K562 (cell line): ENCODE data around the gene ARL16.

Source experiments
- ARID2 ChIP-seq: fragments of 450-650 bp; IDR thresholded peaks from 2 replicates; pipeline ENCODE4 v1.6.1; 2017; ENCODE audit warnings: antibody characterized with exemption, mild to moderate bottlenecking
- CHD4 ChIP-seq: fragments of 200-600 bp; sonication (generic); IDR thresholded peaks from 3 replicates; pipeline ENCODE4 v1.6.1; 2012; ENCODE audit warnings: low read depth, mild to moderate bottlenecking, mixed read lengths, low read length, inconsistent platforms; ENCODE audit not compliant: insufficient read depth, insufficient replicate concordance, poor library complexity, severe bottlenecking
- EZH2 ChIP-seq: IDR thresholded peaks from 2 replicates; pipeline ENCODE4 v1.6.1; 2012; ENCODE audit warnings: low read depth, mild to moderate bottlenecking, inconsistent platforms, low read length, borderline replicate concordance
- STAT5B ChIP-seq: fragments of 250-450 bp; sonication (Bioruptor Pico); IDR thresholded peaks from 2 replicates; pipeline ENCODE4 v1.8.0; 2021; ENCODE audit warnings: mild to moderate bottlenecking, inconsistent platforms
- TEAD2 ChIP-seq: fragments of 450-650 bp; IDR thresholded peaks from 2 replicates; pipeline ENCODE4 v1.6.1; 2016; ENCODE audit warnings: missing genetic modification characterization, control low read depth, missing compliant biosample characterization
- ZNF24 ChIP-seq: fragments of 450-650 bp; IDR thresholded peaks from 2 replicates; pipeline ENCODE4 v1.6.1; 2016
- ZNF384 ChIP-seq: IDR thresholded peaks from 2 replicates; pipeline ENCODE4 v1.6.1; 2012; ENCODE audit warnings: low read depth, low read length, improper control_type of control experiment
- ZNF561 ChIP-seq: fragments of 450-650 bp; formaldehyde crosslinking; conservative IDR thresholded peaks from 2 replicates; pipeline ENCODE4 v1.4.0; 2020; ENCODE audit warnings: mild to moderate bottlenecking, moderate library complexity
- TF ChIP-seq, protein P1 (sequence below): IDR thresholded peaks from 2 replicates; pipeline ENCODE4 v1.6.1; 2014; ENCODE audit warnings: antibody characterized with exemption
- TF ChIP-seq, protein P2 (sequence below): fragments of 450-650 bp; IDR thresholded peaks from 2 replicates; pipeline ENCODE4 v1.6.1; 2016
- TF ChIP-seq, protein P3 (sequence below): fragments of 450-650 bp; IDR thresholded peaks from one replicate; pipeline ENCODE4 v1.6.1; 2018; ENCODE audit warnings: mild to moderate bottlenecking, moderate library complexity; ENCODE audit not compliant: partially characterized antibody
- TF ChIP-seq, protein P4 (sequence below): conservative IDR thresholded peaks from 2 replicates; pipeline ENCODE4 v1.6.1; 2011; ENCODE audit warnings: low read depth, mild to moderate bottlenecking, low read length; ENCODE audit not compliant: control insufficient read depth

DNA sequence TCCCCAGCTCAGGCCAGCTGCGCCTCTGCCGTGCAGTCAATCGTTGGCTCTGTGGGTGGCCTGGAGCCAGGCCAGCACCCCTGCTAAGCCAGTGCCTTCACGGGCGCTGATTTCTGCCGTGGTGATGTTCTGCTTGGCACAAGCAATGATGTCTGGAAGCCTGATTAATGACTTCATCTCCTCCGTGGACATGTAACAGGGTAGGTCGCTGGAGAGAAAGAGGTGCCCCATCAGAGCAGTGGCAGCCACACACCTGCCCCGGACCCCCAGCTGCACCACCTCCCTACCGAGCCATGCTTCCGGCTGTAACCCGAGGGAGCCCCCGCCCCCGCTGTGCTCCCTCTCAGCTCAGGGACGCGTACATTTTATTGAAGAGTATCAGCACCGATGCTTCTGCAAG is 1.9 kb downstream of the ARL16 start:
- TF ChIP-seq EZH2 (no peak), ARID2 (no peak), TEAD2 (no peak), CHD4 (no peak), STAT5B (CRISPR knock-in tag) (no peak), ZNF384 (no peak), ZNF24 (no peak), ZNF561 (CRISPR knock-in tag) (no peak)
- TF ChIP-seq, protein P1, sequence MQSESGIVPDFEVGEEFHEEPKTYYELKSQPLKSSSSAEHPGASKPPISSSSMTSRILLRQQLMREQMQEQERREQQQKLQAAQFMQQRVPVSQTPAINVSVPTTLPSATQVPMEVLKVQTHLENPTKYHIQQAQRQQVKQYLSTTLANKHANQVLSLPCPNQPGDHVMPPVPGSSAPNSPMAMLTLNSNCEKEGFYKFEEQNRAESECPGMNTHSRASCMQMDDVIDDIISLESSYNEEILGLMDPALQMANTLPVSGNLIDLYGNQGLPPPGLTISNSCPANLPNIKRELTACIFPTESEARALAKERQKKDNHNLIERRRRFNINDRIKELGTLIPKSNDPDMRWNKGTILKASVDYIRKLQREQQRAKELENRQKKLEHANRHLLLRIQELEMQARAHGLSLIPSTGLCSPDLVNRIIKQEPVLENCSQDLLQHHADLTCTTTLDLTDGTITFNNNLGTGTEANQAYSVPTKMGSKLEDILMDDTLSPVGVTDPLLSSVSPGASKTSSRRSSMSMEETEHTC, result no peak
- TF ChIP-seq, protein P2, sequence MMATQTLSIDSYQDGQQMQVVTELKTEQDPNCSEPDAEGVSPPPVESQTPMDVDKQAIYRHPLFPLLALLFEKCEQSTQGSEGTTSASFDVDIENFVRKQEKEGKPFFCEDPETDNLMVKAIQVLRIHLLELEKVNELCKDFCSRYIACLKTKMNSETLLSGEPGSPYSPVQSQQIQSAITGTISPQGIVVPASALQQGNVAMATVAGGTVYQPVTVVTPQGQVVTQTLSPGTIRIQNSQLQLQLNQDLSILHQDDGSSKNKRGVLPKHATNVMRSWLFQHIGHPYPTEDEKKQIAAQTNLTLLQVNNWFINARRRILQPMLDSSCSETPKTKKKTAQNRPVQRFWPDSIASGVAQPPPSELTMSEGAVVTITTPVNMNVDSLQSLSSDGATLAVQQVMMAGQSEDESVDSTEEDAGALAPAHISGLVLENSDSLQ, result no peak
- TF ChIP-seq, protein P3, sequence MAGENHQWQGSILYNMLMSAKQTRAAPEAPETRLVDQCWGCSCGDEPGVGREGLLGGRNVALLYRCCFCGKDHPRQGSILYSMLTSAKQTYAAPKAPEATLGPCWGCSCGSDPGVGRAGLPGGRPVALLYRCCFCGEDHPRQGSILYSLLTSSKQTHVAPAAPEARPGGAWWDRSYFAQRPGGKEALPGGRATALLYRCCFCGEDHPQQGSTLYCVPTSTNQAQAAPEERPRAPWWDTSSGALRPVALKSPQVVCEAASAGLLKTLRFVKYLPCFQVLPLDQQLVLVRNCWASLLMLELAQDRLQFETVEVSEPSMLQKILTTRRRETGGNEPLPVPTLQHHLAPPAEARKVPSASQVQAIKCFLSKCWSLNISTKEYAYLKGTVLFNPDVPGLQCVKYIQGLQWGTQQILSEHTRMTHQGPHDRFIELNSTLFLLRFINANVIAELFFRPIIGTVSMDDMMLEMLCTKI, result no peak
- TF ChIP-seq, protein P4, sequence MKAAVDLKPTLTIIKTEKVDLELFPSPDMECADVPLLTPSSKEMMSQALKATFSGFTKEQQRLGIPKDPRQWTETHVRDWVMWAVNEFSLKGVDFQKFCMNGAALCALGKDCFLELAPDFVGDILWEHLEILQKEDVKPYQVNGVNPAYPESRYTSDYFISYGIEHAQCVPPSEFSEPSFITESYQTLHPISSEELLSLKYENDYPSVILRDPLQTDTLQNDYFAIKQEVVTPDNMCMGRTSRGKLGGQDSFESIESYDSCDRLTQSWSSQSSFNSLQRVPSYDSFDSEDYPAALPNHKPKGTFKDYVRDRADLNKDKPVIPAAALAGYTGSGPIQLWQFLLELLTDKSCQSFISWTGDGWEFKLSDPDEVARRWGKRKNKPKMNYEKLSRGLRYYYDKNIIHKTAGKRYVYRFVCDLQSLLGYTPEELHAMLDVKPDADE, result no peak
